HG02852 (cell line): Measurements from ENCODE around the gene ZFP30.
"Not testable (repeated sequence)": the region's sequence is repeated elsewhere in the genome, so short reads cannot be mapped to it uniquely, and the experiment has no call there.

ENCODE experiments used
- ATAC-seq: cut with Tn5 transposase; IDR thresholded peaks from one replicate; pipeline ENCODE4 v1.9.1; 2021; ENCODE audit warnings: mild to moderate bottlenecking, moderate library complexity; ENCODE audit not compliant: unreplicated experiment

ZFP30 gene

DNA sequence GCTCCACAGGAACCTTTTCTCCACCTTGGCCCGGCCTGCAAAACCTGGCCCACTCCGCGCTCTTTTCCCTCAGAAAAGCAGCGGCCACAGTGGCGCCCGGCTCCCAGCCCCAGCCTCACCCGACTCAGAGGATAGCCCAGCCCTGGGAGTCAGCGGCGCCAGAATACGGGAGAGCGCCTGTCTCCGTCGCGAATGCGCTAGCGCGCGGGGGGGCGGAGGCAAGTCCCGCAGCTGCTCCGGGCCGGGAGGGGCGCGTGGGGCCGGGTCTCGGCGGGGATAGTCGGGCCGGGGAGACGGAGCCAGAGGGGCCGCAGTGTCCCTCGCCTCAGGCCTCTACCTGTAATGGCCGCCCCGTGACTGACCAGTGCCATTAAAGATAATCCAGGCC is at the start of gene ZFP30:
Gene ZFP30, minus strand, starts transcription at position 165 of the 388 bp plus-strand sequence. CDS start 7,643 bp downstream, outside the sequence.
- peak; percentile 71 for ATAC-seq

DNA sequence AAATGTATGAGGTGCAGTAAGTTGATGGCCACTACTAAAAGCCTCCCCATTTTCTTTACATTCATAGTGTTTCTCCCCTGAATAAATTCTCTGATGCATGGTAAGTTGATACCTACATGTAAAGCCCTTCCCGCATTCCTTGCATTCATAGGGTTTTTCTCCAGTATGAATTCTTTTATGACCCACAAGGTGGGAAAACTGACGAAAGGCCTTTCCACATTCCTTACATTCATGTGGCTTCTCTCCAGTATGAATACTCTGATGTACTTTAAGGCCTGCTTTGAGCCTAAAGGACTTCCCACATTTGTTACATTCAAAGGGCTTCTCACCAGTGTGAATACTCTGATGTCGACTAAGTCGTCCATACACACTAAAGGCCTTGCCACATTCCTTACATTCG is 43.8 kb upstream of the ZFP30 start:
- no peak for ATAC-seq

- ATAC-seq, result no peak
Measured at GRCh38 chr19:37698216-37698615, 43.0 kb upstream of the ZFP30 start.

GRCh38 chr19:37695144-37695899 is 40.1 kb upstream of the ZFP30 start:
- ATAC-seq, result no peak

- no peak for ATAC-seq
Measured at GRCh38 chr19:37692956-37693620, 37.8 kb upstream of the ZFP30 start.

DNA sequence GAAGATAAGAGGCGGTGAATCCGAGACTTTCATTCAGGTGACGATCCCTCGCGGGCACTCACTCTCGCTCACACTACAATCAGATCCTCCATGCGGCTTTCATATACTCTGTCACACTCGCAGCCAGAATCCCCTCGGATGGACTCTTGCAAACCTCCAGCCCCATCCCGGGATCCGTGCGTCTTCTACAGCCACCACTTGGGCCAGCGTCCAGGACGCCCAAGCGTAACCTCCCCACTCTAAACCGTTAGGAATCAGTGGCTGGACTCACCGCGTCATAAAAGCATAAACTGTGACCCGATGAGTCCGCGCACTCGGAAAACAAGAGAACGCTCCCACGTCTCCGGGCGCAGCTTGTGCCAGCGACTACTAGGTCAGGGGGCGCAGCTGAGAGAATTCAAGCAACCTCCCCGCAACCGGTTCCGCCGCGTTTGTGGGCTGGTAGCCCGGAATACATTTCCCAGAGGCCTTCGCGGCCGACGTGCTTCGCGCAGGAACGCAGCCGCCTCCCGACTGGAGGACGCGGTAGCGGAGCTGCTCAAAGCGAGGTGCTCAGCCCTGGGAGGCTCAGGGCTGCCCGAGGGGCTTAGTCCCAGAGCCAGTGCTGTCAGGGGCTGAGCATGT is 36.7 kb upstream of the ZFP30 start:
- ATAC-seq, result no peak

DNA sequence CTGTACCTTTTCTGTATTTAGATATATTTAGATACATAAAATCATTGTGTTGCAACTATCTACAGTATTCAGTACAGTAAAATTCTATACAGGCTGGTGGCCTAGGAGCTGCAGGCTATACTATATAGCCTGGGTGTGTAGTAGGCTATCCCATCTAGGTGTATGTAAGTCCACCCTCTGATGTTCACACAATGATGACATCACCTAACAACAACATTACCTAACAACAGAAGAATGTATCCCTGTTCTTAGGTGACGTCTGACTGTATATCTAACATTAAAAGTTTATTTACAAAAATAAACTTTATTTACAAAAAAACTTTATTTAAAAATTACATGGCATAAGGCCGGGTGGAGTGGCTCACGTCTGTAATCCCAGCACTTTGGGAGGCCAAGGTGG is 28.3 kb upstream of the ZFP30 start:
- no peak for ATAC-seq

GRCh38 chr19:37669450-37669914 is 14.2 kb upstream of the ZFP30 start:
- no peak for ATAC-seq

- not testable (repeated sequence) for ATAC-seq
Measured at GRCh38 chr19:37657157-37657556, 1.9 kb upstream of the ZFP30 start.

DNA sequence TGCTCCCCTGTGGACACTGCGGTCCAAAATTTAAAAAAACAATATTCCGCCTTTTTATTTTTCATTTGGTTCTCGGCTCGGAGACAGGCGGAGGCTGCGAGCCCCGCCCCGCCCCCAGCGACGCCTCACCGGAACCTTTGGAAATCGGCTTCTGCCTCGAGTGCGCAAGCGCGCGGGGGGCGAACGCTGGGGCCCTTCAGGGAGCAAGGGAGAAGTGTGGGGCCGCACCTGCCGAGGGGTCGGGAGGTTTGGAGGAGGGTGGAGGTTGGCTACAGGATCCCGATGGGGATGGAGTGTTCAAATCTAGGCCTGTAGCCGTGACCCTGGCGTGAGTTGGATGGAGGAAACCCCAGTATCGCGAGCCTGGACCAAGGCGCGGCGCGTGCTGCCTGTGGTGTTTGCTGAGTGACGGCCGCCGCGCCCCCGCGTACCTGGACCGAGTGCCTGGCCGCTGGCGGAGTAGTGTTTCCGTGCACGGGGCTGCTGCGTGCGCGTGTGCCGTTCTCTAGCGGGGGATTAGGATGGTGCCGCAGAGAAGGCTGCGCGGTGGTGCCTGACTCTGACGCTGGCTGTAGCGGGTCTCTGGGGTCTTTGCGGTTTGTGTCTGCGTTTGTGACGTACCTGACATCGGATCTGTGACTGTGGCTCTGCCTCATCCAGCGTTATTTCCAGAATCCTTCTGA is 565 bp upstream of the ZFP30 start:
- peak; percentile 66 for ATAC-seq

- ATAC-seq, result peak; percentile 41
Measured at GRCh38 chr19:37654629-37655300, 500 bp downstream of the ZFP30 start.

- no peak for ATAC-seq
Measured at GRCh38 chr19:37654118-37654517, 1.1 kb downstream of the ZFP30 start.

- no peak for ATAC-seq
Measured at GRCh38 chr19:37635076-37636056, 19.9 kb downstream of the ZFP30 start.

- ATAC-seq, result peak; percentile 30
Measured at GRCh38 chr19:37594982-37595382, 60.3 kb downstream of the ZFP30 start.

DNA sequence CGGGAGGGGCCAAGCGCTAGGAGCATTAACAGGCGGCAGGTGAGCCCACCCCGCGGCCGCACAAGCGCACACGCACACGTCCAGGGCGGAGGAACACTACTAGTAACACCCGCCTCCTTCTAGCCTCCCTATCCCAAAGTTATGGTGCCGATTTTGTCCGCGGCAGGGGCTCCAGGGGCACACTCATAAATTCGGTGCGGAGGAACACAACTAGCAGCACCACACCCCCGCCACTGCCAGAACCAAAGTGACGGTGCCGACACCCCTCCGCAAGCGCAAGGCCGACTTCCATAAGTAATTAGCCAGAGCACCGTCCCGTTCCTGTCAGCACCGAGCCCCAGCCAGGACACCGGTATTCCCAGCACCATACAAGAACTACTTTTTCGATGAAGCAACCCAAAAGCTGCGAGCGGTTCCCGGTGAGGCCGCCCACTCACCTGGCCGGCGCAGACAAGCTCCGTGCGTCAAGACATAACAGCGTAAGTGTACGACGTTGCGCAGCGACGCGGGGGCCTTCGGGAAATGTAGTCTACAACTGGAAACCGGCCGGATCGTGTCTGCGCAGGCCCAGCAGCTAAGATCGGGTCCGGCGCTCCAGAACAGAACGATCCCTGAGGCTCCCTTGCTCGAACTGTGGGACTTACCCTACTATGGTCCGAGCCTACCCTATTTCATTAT is 60.8 kb downstream of the ZFP30 start, which contains the start of the genes ZNF540 and ZNF571:
Gene ZNF540, plus strand, starts transcription at position 573 of the 678 bp plus-strand sequence. CDS start 3,572 bp downstream, outside the sequence.
Gene ZNF571, minus strand, starts transcription at position 489 of the 678 bp plus-strand sequence. CDS start 8,116 bp downstream, outside the sequence.
- peak; percentile 95 for ATAC-seq

DNA sequence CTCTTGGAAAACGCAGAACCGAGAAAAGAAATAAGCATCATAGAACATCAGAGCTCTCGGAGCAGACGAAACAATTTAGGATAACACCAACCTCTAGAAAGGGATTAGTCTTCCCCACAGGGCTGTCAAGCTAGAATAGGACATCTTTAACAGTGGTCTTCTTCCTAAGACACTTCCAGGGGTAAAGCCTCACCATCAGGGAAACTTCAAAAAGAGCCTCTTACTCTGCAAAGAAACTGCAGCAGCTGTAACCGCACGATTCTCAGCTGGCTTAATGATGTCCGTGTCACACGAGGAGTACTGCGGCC is 61.3 kb downstream of the ZFP30 start:
- no peak for ATAC-seq

DNA sequence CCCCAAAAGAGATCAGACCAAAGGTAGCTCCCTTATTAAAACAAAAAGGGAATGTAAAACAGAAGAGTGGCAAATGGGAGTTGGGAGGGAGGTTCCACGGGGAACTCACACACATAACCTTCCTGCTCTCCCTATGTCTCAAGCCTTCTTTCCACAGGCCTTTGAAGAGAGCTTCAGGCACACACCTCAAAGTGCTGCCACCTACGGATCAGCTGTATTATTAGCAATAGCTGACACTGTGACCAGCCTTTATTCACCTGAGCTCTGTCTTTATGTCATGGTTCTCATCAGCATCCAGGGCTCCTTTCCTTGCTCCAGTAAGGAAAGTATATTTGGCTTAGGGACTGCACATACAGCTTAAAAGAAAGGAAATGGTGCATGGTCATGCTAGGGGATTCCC is 71.9 kb downstream of the ZFP30 start:
- ATAC-seq, result no peak

DNA sequence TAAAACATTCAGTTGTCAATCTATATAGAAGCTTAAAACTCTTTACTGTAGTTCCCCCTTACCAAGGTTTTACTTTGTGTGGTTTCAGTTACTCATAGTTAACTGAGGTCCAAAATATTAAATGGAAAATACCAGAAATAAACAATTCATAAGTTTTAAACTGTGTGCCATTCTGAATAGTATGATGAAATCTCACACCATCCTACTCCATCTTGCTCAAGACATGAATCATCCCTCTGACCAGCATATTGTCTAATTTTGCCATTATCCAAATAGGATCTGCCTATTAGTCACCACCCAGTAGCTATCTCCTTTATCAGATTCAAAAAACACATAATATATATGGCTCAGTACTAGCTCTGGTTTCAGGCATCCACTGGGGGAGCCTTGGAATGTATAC is 83.1 kb downstream of the ZFP30 start:
- no peak for ATAC-seq

- no peak for ATAC-seq
Measured at GRCh38 chr19:37565370-37565669, 89.9 kb downstream of the ZFP30 start.
